Prostate gland (tissue), 2 donors: Measurements from ENCODE around the gene NFYC.

ENCODE experiments used
- CTCF ChIP-seq, 4 experiments: fragments of 200-600 bp in 2 of 4; fragments of 450-650 bp in 2 of 4; sonication (generic) in 2 of 4; IDR thresholded peaks; 1 replicate in 3 of 4; 2 replicates in 1 of 4; pipeline ENCODE4 v1.5.1; 2016 to 2019; ENCODE audit warnings: antibody characterized with exemption in 4 of 4, mild to moderate bottlenecking in 2 of 4, moderate library complexity in 2 of 4
- POLR2A ChIP-seq: fragments of 450-650 bp; IDR thresholded peaks from one replicate; pipeline ENCODE4 v1.6.1; 2016; ENCODE audit warnings: antibody characterized with exemption, mild to moderate bottlenecking

DNA sequence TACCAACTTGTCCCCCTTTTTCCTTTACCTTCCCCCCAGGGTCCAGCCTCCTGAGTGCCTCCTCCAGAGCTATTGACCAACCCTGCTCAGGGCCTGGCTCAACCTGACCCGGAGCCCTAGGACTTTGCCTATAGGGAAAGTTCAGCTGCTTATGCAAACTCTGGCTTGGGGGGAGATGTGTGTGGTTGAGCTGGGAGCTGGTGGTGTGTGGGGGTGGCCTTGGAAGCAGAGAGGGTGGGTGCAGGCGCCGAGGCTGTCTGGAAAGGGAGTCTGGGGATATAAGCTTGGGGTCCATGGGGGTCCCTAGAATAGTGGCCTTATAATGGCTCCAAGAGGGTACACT lies 106.1 kb downstream of the NFYC start:
- TF ChIP-seq POLR2A (no peak), CTCF (IDR thresholded peaks at IDR 0.05) (no peak)
